ENCODE results near the gene KIF1B.

The KIF1B gene, protein sequence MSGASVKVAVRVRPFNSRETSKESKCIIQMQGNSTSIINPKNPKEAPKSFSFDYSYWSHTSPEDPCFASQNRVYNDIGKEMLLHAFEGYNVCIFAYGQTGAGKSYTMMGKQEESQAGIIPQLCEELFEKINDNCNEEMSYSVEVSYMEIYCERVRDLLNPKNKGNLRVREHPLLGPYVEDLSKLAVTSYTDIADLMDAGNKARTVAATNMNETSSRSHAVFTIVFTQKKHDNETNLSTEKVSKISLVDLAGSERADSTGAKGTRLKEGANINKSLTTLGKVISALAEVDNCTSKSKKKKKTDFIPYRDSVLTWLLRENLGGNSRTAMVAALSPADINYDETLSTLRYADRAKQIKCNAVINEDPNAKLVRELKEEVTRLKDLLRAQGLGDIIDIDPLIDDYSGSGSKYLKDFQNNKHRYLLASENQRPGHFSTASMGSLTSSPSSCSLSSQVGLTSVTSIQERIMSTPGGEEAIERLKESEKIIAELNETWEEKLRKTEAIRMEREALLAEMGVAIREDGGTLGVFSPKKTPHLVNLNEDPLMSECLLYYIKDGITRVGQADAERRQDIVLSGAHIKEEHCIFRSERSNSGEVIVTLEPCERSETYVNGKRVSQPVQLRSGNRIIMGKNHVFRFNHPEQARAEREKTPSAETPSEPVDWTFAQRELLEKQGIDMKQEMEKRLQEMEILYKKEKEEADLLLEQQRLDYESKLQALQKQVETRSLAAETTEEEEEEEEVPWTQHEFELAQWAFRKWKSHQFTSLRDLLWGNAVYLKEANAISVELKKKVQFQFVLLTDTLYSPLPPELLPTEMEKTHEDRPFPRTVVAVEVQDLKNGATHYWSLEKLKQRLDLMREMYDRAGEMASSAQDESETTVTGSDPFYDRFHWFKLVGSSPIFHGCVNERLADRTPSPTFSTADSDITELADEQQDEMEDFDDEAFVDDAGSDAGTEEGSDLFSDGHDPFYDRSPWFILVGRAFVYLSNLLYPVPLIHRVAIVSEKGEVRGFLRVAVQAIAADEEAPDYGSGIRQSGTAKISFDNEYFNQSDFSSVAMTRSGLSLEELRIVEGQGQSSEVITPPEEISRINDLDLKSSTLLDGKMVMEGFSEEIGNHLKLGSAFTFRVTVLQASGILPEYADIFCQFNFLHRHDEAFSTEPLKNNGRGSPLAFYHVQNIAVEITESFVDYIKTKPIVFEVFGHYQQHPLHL (N-terminal part only)

DNA sequence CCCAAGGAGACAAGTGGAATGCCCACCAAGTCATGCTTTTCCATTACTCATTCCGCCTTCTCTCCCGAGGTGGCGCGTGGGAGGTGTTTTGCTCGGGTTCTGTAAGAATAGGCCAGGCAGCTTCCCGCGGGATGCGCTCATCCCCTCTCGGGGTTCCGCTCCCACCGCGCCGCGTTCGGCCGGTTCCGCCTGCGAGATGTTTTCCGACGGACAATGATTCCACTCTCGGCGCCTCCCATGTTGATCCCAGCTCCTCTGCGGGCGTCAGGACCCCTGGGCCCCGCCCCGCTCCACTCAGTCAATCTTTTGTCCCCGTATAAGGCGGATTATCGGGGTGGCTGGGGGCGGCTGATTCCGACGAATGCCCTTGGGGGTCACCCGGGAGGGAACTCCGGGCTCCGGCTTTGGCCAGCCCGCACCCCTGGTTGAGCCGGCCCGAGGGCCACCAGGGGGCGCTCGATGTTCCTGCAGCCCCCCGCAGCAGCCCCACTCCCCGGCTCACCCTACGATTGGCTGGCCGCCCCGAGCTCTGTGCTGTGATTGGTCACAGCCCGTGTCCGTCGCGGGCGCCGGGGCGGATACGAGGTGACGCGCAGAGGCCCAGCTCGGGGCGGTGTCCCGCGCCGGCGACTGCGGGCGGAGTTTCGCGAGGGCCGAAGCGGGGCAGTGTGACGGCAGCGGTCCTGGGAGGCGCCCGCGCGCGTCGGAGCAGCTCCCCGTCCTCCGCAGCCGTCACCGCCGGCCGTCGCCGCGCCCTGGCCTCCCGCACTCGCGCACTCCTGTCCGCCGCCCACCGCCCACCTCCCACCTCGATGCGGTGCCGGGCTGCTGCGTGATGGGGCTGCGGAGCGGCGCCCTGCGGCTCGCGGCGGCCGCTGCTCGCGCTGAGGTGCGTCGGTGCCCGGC, at the start of gene KIF1B:
Gene KIF1B (plus strand): TSS at position 666 of the 906 bp plus-strand sequence. CDS start 21,759 bp downstream, outside the sequence.
- peak; percentile 99 for DNase-seq

DNA sequence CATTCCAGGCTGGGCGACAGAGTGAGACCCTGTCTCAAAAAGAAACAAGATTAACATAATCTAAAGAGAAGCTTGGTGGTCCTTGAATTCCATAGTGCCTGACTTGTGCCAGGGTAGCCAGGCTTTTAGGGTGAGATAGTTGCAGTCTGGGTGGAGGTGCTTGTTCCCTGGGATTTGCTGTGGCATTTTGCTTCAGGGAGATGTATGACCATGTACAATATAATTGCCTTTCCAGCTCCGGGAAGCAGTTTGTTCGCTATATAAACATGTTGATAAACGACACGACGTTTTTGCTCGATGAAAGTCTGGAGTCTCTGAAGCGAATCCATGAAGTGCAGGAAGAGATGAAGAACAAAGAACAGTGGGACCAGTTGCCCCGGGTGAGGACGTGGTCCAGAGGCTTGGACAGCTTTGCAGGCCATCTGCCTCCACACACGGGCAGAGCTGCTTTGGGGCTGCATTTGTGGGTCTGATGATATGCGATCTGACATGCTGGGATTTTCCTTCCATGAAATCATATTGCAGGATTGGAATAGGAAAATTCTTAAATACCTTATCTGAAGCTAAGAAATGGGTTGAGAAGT, 49.4 kb upstream of the KIF1B start:
- no peak for DNase-seq

DNA sequence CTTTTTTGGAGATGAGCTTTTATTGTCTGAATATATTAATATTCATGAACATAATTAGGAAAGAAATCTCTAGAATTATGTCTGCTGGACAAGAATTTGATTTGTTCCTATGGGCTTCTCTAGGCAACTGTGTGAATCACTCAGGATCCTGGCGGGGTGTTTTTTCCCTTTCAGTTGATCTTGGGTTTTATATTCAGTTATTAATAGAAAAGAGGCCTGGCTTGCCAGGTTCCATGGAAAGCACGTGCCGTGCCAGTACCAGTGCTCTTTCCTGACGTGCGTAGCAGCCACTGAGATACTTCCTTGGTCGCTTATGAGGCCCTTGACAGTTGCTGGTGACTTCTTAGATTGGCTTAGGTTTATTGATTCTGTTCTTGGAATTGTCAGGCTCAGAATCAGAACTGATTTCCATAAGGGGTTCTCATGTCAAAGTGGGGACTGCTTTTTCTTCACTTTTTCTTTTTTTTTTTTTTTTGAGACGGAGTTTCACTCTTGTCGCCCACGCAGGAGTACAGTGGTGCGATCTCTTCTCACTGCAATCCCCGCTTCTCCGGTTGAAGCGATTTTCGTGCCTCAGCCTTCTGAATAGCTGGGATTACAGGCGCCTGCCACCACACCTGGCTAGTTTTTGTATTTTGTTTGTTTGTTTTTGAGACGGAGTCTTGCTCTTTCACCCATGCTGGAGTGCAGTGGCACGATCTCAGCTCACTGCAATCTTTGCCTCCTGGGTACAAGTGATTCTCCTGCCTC, 48.7 kb upstream of the KIF1B start:
- DNase-seq, result peak; percentile 64

DNA sequence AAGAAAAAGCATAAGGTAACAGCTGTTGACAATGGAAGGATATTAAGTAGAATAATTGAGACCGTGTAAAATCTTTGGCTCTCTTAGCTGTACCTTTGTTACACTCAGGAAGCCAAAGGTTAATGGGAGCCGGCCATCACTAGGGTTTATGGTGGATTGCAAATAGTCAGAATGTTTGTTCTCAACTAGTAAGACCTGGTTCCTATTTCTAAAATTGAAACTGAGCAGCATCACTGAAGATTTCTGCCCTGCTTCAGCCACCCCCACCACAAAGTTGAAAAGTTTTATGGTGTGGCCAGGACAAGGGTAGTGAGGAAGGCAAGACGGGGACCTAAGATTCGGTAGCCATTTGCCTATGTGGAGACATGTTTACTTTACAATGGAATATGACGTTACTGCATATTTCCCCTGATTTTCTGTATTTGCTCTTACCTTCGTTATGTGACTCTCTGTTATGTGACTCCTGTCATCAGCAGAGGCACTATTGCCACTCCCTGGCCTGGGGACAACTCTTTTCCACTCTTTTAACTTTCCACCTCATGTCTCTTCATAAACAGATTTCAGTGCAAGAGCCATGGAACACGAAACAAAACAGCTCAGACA, 41.4 kb upstream of the KIF1B start:
- no peak for DNase-seq

DNA sequence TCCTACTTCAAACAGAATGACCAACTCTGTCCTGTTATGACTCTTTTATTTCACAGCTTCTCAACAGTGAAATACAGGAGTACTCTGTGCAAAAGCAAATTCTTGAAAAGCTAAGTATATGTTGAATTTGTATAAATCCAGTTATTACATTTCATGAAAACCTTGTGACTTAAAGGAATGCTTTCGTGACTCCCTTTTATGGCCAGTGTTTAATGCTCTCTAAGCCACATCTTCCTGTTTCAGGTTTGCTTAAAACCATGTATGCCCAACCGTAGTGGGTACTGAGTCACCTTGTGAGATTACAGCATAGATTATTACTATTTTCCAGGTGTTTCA, 40.2 kb upstream of the KIF1B start:
- no peak for DNase-seq

DNA sequence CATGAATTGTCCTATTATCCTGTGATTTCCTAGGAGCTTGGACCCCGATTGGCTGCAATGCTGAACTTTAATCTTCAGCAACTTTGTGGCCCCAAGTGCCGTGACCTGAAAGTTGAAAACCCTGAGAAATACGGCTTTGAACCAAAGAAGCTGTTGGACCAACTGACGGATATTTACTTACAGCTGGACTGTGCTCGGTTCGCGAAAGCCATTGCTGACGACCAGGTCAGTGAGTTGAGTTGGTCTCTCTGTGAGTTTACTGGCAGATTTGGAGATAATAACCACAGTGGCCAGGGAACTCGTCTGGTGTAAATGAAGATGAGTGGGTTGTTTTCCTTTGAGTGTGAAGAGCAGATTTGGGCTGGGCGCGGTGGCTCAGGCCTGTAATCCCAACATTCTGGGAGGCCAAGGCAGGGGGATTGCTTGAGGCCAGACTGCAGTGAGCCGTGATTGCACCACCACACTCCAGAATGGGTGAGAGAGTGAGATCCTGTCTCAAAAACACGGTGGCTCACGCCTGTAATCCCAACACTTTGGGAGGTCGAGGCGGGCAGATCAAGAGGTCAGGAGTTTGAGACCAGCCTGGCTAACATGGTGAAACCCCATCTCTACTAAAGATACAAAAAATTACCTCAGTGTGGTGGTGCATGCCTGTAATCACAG, 39.1 kb upstream of the KIF1B start:
- DNase-seq, result no peak

DNA sequence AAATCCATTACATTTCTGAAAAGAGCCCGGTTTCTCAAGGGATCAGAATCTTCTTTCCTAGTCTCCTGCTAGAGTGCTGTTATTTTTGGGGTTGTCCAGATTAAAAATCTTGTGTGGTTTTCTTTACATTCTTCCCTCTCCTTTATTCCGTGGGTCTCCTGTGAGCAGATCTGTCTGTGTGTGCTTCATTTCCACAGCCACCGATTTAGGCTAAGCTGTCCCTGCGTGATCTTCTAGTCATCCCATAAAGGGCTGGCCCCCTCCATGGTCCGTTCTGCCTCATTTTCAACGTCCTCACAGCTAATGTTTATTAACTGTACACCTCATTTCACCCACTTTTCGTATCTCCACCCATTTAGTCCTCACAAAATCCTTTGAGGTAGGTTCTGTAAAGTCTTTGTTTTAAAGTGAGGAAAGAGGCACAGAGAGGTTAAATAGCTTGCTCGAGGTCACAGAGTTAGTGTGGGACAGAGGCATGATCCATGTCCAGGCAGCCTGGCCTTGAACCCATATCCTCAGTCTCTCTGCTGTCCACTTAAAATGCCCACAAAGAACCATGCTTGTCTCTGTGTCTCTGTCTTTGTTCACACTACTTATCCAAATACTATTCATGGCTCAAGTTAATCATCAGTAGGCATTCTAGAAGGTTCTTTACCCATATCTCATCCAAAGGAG, 38.2 kb upstream of the KIF1B start:
- DNase-seq, result no peak

DNA sequence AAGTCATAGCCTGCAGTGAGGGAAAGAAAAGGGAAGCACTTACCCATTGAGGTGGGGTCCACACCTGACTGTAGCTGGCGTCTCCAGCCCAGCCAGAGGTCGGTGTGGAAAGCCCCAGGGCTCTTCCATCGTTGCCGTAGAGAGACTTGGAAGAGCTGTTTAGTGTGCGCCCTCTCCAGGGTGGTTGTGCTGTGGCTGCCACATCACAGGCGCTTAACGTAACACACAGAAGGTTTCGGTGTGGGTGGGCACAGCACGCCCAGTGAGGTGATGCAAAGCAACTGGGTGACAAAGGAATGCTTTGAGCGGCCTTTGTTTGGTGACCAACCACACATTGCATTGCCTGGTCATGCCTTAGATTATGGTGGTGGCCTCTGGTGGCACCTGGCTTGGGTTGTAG, 36.8 kb upstream of the KIF1B start:
- no peak for DNase-seq

DNA sequence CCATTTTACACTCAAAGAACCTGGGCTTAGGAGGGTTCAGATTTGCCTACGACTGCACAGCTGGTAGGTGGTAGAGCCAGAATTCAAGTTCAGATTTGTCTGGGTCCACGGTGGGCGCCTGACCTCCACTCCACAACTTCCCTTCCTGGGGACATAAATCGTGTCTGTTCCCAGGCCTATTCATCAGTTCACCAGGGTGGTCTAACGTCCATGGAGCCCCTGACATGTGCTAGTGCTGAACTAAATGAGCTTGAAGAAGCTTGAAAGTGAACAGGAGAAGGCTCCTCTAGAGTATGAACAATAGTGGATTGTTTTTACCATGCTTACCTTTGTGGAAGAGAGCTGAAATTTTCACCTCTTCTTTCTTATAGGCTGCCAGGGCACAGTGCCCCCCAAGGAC, 32.5 kb upstream of the KIF1B start:
- DNase-seq, result no peak

DNA sequence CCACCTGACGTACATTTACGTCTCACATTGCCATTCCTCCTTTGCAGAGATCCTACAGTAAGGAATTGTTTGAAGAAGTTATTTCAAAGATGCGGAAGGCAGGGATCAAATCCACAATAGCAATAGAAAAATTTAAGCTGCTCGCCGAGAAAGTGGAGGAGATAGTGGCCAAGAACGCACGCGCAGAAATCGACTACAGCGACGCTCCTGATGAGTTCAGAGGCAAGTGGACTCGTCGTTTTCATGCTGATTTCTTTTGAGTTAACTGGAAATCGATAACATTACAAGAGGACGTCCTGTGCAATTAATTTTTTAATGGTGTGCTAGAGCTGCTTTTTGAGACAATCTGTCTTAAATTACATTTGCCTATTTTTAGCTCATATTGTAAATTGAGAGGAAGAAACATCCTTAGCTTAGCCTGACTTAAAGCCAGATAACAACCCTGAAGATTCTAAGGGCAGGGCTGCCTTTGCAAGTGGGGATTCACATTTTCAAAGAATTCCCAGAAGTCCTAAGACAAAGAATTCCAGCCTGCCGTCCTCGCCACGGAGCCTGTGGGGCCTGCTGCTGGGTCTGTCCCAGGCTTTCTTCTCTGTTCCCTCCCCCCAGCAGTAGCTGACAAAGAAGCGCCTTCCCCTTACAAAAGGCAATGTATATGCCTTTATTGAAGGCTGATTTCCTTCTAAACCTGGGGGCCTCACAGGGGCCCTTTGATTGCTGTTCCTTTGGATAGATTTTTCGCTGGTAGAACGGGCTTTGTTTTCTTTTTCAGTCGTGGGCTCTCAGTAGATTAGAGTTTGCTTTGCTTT, 31.6 kb upstream of the KIF1B start:
- no peak for DNase-seq

DNA sequence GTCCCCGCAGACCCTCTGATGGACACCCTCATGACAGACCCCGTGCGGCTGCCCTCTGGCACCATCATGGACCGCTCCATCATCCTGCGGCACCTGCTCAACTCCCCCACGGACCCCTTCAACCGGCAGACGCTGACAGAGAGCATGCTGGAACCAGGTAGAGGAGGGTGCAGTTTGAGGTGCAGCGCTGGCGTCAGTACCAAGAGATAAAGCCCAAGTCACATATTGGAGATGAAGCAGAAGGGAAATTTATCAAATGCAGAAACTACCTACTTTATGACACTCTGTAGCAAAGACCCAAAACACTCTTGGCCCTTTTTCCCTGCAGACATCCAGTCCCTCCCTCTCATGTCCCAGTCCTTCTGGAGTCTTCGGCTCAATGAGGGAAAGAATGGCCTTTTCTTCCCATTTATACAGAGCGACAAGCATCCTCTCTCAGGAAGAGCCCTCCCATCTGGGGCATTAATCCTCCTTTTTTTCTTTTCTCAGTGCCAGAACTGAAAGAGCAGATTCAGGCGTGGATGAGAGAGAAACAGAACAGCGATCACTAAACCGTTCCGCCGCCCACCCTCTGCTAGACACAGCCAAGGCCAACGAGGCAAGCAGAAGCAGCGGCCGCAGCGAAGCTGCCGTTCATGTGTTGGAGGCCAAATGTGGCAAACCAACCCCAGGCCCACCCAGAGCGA, 30.8 kb upstream of the KIF1B start:
- DNase-seq, result no peak

DNA sequence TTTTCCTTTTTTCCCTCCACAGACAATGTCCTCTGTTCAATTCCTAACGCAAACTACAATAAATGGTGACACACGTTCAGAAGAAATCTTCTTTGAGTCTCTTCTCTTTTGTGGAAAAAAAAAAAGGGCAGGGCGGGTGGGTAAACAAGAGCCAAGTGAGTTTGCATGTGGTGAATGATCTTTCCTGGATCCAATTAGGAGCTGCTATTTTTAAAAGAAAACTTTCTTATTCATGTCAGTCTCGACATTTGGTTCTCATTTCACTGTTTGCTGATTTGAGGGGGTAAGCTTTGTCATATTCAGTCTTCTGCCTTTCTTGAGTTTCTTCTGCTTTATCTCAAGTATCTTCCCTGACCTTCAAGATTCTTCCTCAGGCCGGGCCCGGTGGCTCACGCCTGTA, 29.2 kb upstream of the KIF1B start:
- DNase-seq, result no peak

DNA sequence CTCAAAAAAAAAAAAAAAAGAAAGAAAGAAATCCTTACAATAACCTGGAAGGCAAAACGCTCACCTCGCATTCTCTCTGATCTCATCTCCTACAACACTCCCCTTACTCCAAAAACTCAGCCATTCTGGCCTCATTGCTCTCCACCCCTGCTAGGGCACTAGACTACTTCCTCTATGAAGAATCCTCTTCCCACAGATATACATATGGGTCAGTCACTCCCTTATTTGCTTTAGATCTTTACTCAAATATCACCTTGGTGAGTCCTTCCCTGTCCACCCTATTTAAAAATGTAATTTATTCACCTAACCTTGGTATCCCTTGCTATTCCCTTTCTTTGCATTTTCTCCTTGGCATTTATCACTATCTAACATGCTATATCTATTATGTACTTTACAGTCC, 24.6 kb upstream of the KIF1B start:
- DNase-seq, result no peak

DNA sequence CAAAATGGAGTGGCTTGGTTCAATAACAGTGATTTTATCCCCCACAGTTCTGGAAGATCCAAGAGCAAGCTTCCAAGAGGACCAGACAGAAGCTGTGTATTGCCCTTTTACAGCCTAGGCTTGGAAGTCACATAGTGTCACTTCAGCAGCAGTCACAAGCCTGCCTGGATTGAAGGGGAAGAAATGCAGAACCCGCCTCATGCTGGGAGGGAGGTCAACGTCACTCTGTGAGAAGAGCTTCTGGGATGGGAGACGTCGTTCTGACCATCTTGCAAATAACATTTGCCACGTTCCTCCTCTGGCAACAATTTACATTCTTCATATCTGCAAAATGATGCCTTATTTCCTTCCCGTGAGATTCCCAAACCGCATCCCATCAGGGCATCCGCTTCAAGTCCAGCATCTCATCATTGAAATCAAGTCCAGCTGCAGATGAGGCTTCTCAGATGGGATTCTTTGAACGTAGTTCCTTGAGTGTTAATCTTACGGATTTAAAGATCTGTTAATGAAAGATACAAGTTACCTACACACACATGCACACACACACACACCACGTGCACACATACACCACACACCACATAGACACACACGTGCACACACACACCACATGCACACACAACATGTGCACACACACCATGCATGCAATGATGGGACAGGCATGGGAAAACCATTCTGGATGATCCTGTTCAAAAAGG, 23.9 kb upstream of the KIF1B start:
- DNase-seq, result no peak

DNA sequence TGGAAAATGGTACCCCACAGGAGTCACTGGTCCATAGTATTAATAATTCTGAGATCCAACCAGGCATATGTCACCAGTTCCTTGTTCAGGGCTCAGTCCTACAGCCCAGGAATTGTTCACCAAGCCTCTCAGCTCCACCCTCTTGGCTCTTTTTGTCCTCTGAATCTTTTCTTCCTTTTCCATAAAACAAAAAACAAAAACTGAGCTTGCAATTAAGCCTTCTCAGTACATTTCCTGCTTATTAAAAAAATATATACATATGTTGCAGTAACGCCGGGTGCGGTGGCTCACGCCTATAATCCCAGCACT, 23.4 kb upstream of the KIF1B start:
- no peak for DNase-seq

DNA sequence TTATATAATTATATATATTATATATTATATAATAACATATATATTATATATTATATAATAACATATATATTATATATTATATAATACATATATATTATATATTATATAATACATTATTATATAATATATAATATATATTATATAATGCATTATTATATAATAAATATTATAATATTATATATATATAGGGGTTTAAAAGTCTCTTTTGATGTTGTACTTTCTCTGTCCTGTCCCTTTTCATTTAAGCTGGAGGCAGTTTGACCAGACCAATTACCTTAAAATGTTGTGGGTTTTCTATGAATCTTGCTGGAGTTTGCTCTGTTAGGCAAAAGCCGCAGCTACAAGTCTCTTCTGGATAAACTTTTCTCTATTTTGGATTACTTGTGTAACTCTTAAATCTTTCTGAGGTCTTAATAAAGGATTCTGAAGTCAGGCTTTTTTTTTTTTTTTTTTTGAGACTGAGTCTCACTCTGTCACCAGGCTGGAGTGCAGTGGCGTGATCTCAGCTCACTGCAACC, 22.2 kb upstream of the KIF1B start:
- DNase-seq, result no peak

DNA sequence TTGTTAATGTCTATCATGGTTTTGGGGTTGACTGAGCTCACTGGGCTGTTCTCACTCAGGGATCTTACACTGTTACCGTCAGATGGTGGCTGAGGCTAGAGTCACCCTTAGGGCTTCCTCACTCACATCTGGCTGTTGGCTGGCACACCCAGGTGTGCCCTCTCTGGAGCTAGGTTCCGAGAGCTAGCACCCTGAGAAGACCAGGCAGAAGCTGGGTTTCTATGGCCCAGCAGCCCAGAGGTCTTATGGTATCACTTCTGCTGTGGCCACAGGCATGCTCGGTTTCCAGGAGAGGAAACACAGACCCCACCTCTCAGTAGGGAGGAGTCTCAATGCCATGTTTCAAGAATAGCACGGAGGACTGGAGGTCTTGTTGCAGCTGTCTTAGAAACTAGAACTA, 20.7 kb upstream of the KIF1B start:
- DNase-seq, result no peak

Measured in left hindlimb (tissue), 1 donor.